Type B pancreatic cell (in vitro differentiated cells): ENCODE data around the gene PSMB3. TPM values are rescaled to one million over a fixed set of nuclear protein-coding genes. Genes with fewer than 3 reads are reported as not detected.

Experiments
- DNase-seq: peaks from one replicate; pipeline ENCODE4 v3.0.0; 2021; ENCODE audit warnings: mixed read lengths; ENCODE audit not compliant: unreplicated experiment; ENCODE audit errors: extremely low spot score
- H3K27ac Mint-ChIP-seq: 2 replicates; pipeline ENCODE4 v1.8.0; 2021; ENCODE audit warnings: mild to moderate bottlenecking, mixed read lengths
- H3K27me3 Mint-ChIP-seq: 2 replicates; pipeline ENCODE4 v1.8.0; 2021; ENCODE audit warnings: mixed read lengths
- H3K36me3 Mint-ChIP-seq: 2 replicates; pipeline ENCODE4 v1.8.0; 2021; ENCODE audit warnings: mixed read lengths
- H3K4me1 Mint-ChIP-seq: one replicate; pipeline ENCODE4 v1.8.0; 2021; ENCODE audit warnings: mixed read lengths; ENCODE audit not compliant: unreplicated experiment
- H3K4me3 Mint-ChIP-seq: 2 replicates; pipeline ENCODE4 v1.8.0; 2021; ENCODE audit warnings: mild to moderate bottlenecking, mixed read lengths
- H3K9me3 Mint-ChIP-seq: 2 replicates; pipeline ENCODE4 v1.8.0; 2021; ENCODE audit warnings: mixed read lengths
- long read RNA-seq: library from polyadenylated mRNA; unstranded; transcript quantifications from one replicate; pipeline ENCODE4 v2.0.0, GENCODE V29; 2020
- total RNA-seq: library from RNA; stranded (reverse); gene quantifications from 2 replicates; pipeline ENCODE4 v1.2.1, GENCODE V29; 2021; ENCODE audit warnings: low replicate concordance
- TF ChIP-seq, protein P1 (sequence below): fragments of 200-600 bp; sonication (generic); conservative IDR thresholded peaks from 2 replicates; pipeline ENCODE4 v1.5.0; 2021; ENCODE audit warnings: antibody characterized with exemption, mild to moderate bottlenecking

PSMB3 gene
- total RNA-seq: 149 and 152 TPM in 2 replicates
- long read RNA-seq, transcript PSMB3-211 (6 exons, 773 nt): major isoform, 94 of 103 reads
- long read RNA-seq, partial matches to known transcripts: 4 of 103 reads
- long read RNA-seq, other reads (novel, unspliced or antisense): 3 of 103 reads

DNA sequence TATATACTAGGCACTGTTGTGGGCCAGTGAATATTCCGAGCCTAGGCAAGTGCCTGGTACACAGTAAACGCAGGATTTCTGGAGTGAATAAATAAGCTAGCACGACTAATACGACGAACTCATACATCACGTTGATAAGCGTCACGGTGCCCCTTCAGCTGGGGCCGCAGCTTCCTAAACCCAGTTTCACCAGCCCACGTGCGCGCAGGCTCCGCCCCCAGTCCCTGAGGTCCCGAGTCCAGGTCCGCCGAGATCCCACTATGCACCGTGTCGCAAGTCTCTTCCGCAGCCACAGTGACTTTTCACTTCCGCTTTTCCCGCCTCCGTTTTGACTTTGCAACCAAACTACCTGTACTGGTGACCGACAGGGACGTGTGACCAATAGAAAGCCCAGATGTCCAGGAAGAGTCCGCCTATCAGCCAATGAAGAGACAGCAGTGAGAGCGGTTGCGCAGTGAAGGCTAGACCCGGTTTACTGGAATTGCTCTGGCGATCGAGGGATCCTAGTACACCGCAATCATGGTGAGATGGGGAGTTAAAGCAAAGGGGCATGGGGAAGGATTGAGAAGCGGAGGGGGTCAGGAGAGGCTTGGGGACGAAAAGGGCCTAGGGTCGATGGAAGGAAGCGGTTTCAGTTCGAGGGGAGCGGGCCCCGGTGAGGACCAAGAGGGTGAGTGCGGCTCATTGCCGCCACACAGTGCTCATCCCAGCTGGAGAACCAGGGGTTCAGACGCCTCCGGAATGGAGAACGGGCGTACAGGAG lies at the start of gene PSMB3:
Gene PSMB3, plus strand, starts transcription at position 434 of the 763 bp plus-strand sequence. Its CDS starts 86 bp downstream, at position 520.
- DNase-seq: peak; percentile 92
- Mint-ChIP-seq H3K27me3 (peaks cover 13% of the 10 kb centered on the region), H3K4me1 (peaks cover 20% of the 10 kb centered on the region), H3K36me3 (peaks cover 15% of the 10 kb centered on the region), H3K9me3 (no peaks in the 10 kb centered on the region), H3K4me3 (peak within 1 kb of the TSS; percentile 99), H3K27ac (peak within 1 kb of the TSS; percentile 90)
- TF ChIP-seq, protein P1, sequence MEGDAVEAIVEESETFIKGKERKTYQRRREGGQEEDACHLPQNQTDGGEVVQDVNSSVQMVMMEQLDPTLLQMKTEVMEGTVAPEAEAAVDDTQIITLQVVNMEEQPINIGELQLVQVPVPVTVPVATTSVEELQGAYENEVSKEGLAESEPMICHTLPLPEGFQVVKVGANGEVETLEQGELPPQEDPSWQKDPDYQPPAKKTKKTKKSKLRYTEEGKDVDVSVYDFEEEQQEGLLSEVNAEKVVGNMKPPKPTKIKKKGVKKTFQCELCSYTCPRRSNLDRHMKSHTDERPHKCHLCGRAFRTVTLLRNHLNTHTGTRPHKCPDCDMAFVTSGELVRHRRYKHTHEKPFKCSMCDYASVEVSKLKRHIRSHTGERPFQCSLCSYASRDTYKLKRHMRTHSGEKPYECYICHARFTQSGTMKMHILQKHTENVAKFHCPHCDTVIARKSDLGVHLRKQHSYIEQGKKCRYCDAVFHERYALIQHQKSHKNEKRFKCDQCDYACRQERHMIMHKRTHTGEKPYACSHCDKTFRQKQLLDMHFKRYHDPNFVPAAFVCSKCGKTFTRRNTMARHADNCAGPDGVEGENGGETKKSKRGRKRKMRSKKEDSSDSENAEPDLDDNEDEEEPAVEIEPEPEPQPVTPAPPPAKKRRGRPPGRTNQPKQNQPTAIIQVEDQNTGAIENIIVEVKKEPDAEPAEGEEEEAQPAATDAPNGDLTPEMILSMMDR: no peak

DNA sequence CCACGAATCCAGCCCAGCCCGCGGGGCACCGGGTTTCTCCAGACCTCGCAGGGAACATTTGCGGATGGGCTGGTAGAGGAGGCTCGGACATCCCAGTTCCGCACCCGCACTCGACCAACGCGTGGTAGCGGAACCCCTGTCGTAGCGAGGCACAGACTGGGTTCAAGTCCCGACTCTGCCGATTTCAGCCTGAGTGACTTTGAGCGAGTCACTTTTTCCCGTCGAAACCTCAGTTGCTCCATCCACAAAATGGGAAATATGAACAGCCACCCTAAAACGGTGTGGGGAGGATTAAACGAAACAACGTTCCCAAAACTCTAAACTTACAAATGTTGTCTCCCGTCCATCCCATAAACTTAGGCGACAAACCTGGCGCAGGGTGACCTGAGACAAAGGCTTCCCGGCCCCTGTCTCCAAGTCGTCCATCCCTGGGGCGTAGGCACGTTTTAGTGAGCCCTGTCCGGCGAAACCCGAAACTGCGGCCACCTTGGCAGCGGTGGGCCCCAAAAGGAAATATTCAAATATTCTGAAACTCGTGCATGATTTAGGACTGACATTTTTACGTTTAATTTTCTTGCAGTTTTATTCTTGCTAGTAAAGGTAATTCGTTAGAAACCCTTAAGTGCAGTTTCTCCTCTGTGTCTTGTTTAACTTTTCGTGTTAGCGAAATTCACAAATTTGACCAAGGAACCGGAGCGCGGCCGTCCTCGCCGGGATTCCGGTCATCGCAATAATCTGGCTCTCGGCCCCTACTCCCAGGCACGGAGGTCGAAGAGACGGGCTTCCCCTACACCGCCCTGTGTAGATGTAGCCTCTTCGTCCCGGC lies 49.4 kb upstream of the PSMB3 start:
- Mint-ChIP-seq H3K36me3 (no peaks in the 10 kb centered on the region), H3K27me3 (peaks cover 20% of the 10 kb centered on the region), H3K9me3 (no peaks in the 10 kb centered on the region), H3K4me1 (peaks cover 32% of the 10 kb centered on the region), H3K4me3 (peak overlapping the region; percentile 95), H3K27ac (peak overlapping the region; percentile 99)
- TF ChIP-seq, protein P1: no peak
- no peak for DNase-seq

DNA sequence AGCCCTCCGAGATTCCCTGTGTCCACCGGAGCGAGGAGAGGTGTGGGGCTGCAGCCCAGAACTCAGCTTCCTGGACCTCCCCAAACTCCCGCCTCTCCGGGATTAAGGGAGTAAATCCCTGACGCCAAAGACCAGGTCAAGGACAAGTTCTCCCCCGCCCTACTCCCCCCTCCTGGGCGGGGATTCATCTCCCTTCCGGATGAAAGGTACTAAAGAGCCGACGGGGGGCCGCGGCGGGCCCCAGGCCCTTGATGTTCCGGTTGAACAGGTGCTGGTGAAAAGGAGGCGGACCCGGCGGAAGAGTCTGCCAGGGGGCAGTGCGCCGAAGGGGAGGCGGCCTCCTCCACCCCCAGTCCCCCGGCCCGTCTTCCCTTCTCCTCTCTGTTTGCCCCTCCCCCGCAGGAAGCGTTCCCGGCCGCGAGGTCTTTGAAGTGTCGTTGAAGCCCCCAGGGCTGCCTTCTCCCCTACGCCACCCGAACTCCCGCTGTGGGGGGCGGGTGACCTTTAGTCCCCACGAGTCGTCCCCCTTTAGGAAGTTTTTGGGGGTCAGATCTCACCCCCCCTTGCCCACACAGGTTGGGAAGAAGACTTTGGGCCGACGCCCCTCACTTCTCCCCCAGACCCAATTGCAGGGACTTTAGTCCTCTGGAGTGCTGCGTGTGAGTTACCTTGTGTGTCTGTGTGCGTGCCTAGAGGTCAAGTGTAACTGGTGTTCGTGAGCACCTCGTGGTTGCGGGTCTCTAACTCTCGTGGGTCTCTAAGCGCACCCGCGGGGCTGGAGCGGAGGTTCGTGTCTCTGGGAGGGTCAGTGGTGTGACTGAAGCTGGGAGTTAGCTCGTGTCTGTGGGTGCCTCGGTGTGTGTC lies 48.6 kb upstream of the PSMB3 start:
- peak overlapping the region; percentile 99 for H3K27ac Mint-ChIP-seq
- TF ChIP-seq, protein P1: peak; percentile 20
- peak overlapping the region; percentile 95 for H3K4me3 Mint-ChIP-seq
- H3K9me3 Mint-ChIP-seq: no peaks in the 10 kb centered on the region
- peaks cover 18% of the 10 kb centered on the region for H3K27me3 Mint-ChIP-seq
- H3K36me3 Mint-ChIP-seq: no peaks in the 10 kb centered on the region
- DNase-seq: peak; percentile 87
- H3K4me1 Mint-ChIP-seq: peaks cover 32% of the 10 kb centered on the region

DNA sequence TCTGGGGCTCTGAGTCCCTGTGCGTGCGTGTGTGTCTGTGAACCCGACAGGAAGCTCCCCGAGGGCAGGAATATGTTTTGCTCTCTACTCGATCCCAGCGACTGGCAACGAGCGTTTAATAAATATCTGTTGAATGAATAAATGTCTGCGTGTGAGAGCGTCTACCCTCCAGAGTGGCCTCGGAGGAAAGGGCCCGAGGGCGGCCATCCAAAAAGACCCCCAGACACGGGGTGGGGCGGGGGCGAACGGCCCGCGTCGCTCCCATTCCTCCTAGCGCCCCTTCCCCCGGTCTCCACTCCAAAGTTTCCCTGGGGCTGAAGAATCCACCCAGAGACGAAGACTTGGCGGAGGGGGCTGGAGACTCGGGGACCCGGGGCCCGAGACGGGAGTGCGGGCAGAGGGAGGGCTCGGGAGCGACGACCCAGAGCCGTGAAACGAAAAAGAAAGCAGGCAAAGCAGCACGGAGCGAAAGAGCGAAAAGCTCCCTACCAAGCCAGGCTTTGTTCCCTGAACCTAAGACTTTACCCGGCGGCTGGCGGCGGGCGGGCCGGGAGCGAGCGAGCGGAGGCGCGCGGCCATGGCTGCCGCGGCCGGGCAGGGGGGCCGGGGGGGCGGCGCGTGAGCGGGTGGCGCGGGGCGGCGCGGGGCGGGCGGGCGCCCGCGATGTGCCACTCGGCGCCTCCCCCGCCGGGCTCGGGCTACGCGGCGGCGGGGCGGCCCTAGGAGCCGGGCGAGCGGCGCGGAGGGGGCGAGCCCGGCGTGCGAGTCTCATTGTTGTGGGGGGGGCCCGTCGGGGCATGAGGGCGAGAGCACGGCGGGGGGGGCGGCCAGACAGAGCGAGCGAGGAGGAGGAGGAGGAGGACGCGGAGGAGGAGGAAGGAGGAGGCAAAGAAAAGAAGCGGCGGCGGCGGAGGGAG lies 47.7 kb upstream of the PSMB3 start, which contains the start of gene MLLT6:
Gene MLLT6, plus strand, starts transcription at position 668 of the 917 bp plus-strand sequence. CDS start 360 bp downstream, outside the sequence.
- Mint-ChIP-seq H3K27me3 (peaks cover 13% of the 10 kb centered on the region), H3K4me1 (peaks cover 34% of the 10 kb centered on the region), H3K4me3 (peak within 1 kb of the TSS; percentile 95), H3K27ac (peak within 1 kb of the TSS; percentile 99), H3K9me3 (no peaks in the 10 kb centered on the region), H3K36me3 (no peaks in the 10 kb centered on the region)
- TF ChIP-seq, protein P1: no peak
- DNase-seq: peak; percentile 83
